GM19463 (cell line): ENCODE results near the gene CDO1.
A peak's percentile ranks its signal among the peaks of the same experiment; 100 is the strongest.

Experiments used
- ATAC-seq: cut with Tn5 transposase; IDR thresholded peaks from one replicate; pipeline ENCODE4 v1.9.1; 2021; ENCODE audit warnings: mild to moderate bottlenecking, moderate library complexity; ENCODE audit not compliant: unreplicated experiment

The CDO1 gene

GRCh38 chr5:115795700-115796099 lies 20.8 kb downstream of the CDO1 start:
- ATAC-seq: no peak

- ATAC-seq: no peak
These were observed 28.0 kb downstream of the CDO1 start for GRCh38 chr5:115788440-115788839.

- ATAC-seq: no peak
These were observed 29.0 kb downstream of the CDO1 start for GRCh38 chr5:115787426-115787825.

- no peak for ATAC-seq
These were observed 30.9 kb downstream of the CDO1 start for GRCh38 chr5:115785381-115786065.

GRCh38 chr5:115778417-115778816 lies 38.0 kb downstream of the CDO1 start:
- no peak for ATAC-seq

GRCh38 chr5:115776989-115777388 lies 39.5 kb downstream of the CDO1 start:
- no peak for ATAC-seq

GRCh38 chr5:115775999-115776398 lies 40.5 kb downstream of the CDO1 start:
- ATAC-seq: no peak

GRCh38 chr5:115774684-115775083 lies 41.8 kb downstream of the CDO1 start:
- no peak for ATAC-seq

- no peak for ATAC-seq
These were observed 43.6 kb downstream of the CDO1 start for GRCh38 chr5:115772731-115773475.

GRCh38 chr5:115770466-115770865 lies 46.0 kb downstream of the CDO1 start:
- no peak for ATAC-seq

GRCh38 chr5:115767424-115767823 lies 49.0 kb downstream of the CDO1 start:
- ATAC-seq: peak; percentile 47

GRCh38 chr5:115766608-115767007 lies 49.9 kb downstream of the CDO1 start:
- ATAC-seq: no peak

- peak; percentile 76 for ATAC-seq
These were observed 58.1 kb downstream of the CDO1 start for GRCh38 chr5:115758356-115758755.

GRCh38 chr5:115755675-115756074 lies 60.8 kb downstream of the CDO1 start:
- ATAC-seq: no peak
